ENCODE measurements around the gene ARHGEF4.

Gene ARHGEF4

GRCh38 chr2:130799295-130799694, 37.4 kb upstream of the ARHGEF4 start:
- Histone ChIP-seq H3K9me3 (ENCODE audit: insufficient read depth, low read depth, low read length) (no peaks in the 10 kb centered on the region), H3F3A (ENCODE audit: low read depth) (no peaks in the 10 kb centered on the region), H3K36me3 (ENCODE audit: insufficient read depth, low read length) (no peaks in the 10 kb centered on the region), H3K9me2 (replicated peaks; ENCODE audit: low read depth, low read length) (no peaks in the 10 kb centered on the region), H3K4me3 (ENCODE audit: low read length, poor library complexity, severe bottlenecking) (no peak overlapping the region), H3K4me1 (ENCODE audit: insufficient read depth, low read length, poor library complexity, severe bottlenecking) (peaks cover 11% of the 10 kb centered on the region), H3K9ac (ENCODE audit: low read depth, low read length, poor library complexity, severe bottlenecking) (no peak overlapping the region), H4K20me1 (ENCODE audit: insufficient read depth, low read length, poor library complexity, severe bottlenecking) (no peaks in the 10 kb centered on the region), H3K4me2 (ENCODE audit: low read depth, low read length, poor library complexity, severe bottlenecking) (no peak overlapping the region), H3K79me2 (ENCODE audit: insufficient read depth, low read length) (no peaks in the 10 kb centered on the region), H3K27me3 (ENCODE audit: insufficient read depth, low read length, poor library complexity, severe bottlenecking) (no peaks in the 10 kb centered on the region), H2AFZ (ENCODE audit: low read length) (no peak overlapping the region)
- TF ChIP-seq EZH2phosphoT487 (IDR thresholded peaks at IDR 0.05; ENCODE audit: borderline replicate concordance) (no peak), CTCF (conservative IDR thresholded peaks at IDR 0.05; ENCODE audit: low read length) (no peak)

DNA sequence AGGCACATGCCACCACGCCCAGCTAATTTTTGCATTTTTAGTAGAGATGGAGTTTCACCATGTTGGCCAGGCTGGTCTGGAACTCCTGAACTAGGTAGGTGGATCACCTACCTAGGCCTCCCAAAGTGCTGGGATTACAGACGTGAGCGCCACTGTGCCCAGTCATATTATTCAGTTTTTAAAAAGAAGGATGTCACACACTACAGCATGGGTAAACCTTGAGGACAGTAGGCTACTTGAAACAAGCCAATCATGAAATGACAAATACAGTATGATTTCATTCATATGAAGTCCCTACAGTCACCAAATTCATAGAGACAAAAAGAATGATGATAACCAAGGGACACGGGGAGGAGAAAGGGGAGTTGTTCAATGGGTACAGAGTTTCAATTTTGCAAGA, 31.1 kb upstream of the ARHGEF4 start:
- H3K9ac ChIP-seq (ENCODE audit: low read depth, low read length, poor library complexity, severe bottlenecking): no peak overlapping the region
- H3F3A ChIP-seq (ENCODE audit: low read depth): no peaks in the 10 kb centered on the region
- no peaks in the 10 kb centered on the region for H3K9me2 ChIP-seq (replicated peaks; ENCODE audit: low read depth, low read length)
- TF ChIP-seq EZH2phosphoT487 (IDR thresholded peaks at IDR 0.05; ENCODE audit: borderline replicate concordance) (no peak), CTCF (conservative IDR thresholded peaks at IDR 0.05; ENCODE audit: low read length) (no peak)
- H3K4me3 ChIP-seq (ENCODE audit: low read length, poor library complexity, severe bottlenecking): no peak overlapping the region
- H3K27me3 ChIP-seq (ENCODE audit: insufficient read depth, low read length, poor library complexity, severe bottlenecking): no peaks in the 10 kb centered on the region
- H3K9me3 ChIP-seq (ENCODE audit: insufficient read depth, low read depth, low read length): no peaks in the 10 kb centered on the region
- H3K4me2 ChIP-seq (ENCODE audit: low read depth, low read length, poor library complexity, severe bottlenecking): no peak overlapping the region
- no peaks in the 10 kb centered on the region for H3K36me3 ChIP-seq (ENCODE audit: insufficient read depth, low read length)
- H3K79me2 ChIP-seq (ENCODE audit: insufficient read depth, low read length): no peaks in the 10 kb centered on the region
- H4K20me1 ChIP-seq (ENCODE audit: insufficient read depth, low read length, poor library complexity, severe bottlenecking): no peaks in the 10 kb centered on the region
- no peaks in the 10 kb centered on the region for H3K4me1 ChIP-seq (ENCODE audit: insufficient read depth, low read length, poor library complexity, severe bottlenecking)
- no peak overlapping the region for H2AFZ ChIP-seq (ENCODE audit: low read length)

- no peaks in the 10 kb centered on the region for H3K27me3 ChIP-seq (ENCODE audit: insufficient read depth, low read length, poor library complexity, severe bottlenecking)
- no peaks in the 10 kb centered on the region for H3K9me2 ChIP-seq (replicated peaks; ENCODE audit: low read depth, low read length)
- no peaks in the 10 kb centered on the region for H3K4me1 ChIP-seq (ENCODE audit: insufficient read depth, low read length, poor library complexity, severe bottlenecking)
- no peaks in the 10 kb centered on the region for H4K20me1 ChIP-seq (ENCODE audit: insufficient read depth, low read length, poor library complexity, severe bottlenecking)
- no peak overlapping the region for H2AFZ ChIP-seq (ENCODE audit: low read length)
- no peaks in the 10 kb centered on the region for H3F3A ChIP-seq (ENCODE audit: low read depth)
- TF ChIP-seq CTCF (conservative IDR thresholded peaks at IDR 0.05; ENCODE audit: low read length) (no peak), EZH2phosphoT487 (IDR thresholded peaks at IDR 0.05; ENCODE audit: borderline replicate concordance) (no peak)
- no peak overlapping the region for H3K4me2 ChIP-seq (ENCODE audit: low read depth, low read length, poor library complexity, severe bottlenecking)
- no peak overlapping the region for H3K4me3 ChIP-seq (ENCODE audit: low read length, poor library complexity, severe bottlenecking)
- H3K9me3 ChIP-seq (ENCODE audit: insufficient read depth, low read depth, low read length): no peaks in the 10 kb centered on the region
- H3K79me2 ChIP-seq (ENCODE audit: insufficient read depth, low read length): no peaks in the 10 kb centered on the region
- H3K9ac ChIP-seq (ENCODE audit: low read depth, low read length, poor library complexity, severe bottlenecking): no peak overlapping the region
- H3K36me3 ChIP-seq (ENCODE audit: insufficient read depth, low read length): no peaks in the 10 kb centered on the region
Observed at GRCh38 chr2:130806370-130806769, 30.3 kb upstream of the ARHGEF4 start.

Data from Loucy (cell line).